HG02763 (cell line): ENCODE results near the gene FAM110A.
A peak's percentile ranks its signal among the peaks of the same experiment; 100 is the strongest.
"Not testable (repeated sequence)": the region's sequence is repeated elsewhere in the genome, so short reads cannot be mapped to it uniquely, and the experiment has no call there.

Experiments
- ATAC-seq: cut with Tn5 transposase; IDR thresholded peaks from one replicate; pipeline ENCODE4 v1.9.1; 2021; ENCODE audit warnings: mild to moderate bottlenecking, moderate library complexity; ENCODE audit not compliant: unreplicated experiment

FAM110A gene

DNA sequence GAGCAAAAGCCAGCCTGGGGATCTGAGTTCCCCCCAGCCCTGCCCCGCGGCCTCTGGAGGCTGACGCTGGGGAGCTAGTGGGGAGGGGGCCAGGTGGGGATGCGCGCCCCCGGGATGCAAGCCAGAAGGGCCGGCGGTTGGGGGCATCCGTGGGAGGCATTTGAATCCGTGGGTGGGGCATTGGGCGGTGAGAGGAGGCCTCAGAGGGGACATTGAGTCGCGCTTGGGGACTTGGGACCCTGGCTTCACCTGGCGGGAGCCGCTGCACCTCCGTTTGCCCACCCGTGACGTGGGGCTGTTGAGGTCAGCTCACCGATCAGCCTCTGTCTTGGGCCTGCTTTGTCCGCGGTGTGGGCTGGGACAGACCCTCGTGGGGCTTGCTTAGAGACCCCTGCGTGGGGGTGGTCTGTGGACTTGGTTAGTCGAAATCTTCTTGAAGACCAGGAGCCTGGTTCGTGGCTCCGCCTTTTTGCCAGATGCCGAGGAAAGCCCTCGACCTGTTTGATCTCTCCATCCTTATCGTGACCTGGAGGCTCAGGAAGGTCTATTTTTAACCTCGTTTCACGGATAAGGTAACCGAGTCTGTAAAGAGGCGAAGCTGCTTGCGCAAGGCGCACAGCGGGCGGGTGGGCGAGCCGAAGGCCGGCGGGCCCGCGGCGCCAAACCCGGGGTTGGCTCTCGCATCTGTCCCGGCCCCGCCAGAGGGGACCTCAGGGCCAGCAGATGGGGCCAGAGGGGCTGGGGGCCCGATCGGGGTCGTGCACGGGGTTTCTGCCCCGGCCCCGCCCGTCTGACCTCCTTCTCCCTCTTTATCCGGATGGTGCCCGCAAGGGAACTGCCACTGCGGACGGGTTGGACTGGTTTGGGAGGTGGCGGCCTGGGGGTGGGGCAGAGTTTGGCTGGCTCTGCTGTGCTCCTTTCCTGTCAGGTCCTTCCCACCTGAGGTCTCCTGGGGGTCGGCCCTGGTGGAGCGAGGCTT is 8.3 kb downstream of the FAM110A start:
- no peak for ATAC-seq

DNA sequence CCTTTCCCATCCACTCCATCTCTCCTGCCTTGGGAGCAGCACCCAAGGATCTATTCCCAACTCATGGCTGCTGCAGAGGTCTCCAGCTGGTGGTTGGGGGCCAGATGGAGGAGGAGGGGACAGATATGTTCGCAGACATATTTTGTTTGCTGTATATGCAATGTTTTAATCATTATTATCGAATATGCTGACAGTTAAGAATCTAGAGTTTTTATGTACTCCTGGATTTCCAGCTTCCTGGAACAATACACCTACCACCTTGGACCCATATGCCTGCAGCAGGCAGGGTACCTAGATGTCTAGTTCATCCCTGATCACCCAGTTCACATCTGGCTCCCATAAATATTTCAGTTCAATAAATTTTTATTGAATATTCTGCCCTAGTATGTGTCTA is 9.0 kb downstream of the FAM110A start:
- ATAC-seq = no peak

DNA sequence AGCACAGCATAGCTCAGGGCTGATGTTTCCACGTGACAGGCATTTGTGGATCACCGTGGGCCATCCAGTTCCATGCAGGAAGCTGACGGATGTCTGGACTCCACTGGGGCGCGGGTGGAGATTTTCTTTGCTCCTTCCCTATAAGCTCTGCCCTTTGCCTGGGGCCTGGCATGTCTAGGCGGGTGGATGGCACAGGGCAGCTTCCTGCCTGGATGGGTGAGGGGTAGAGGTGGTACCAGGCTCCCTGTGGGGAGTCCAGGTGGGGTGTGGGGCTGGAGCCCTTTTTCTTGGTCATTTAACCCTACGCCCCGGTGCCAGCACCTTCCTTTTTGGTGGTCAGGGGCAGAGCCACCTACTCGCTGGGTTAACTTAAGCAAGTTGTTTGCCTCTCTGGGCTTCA is 10.4 kb downstream of the FAM110A start:
- no peak for ATAC-seq

DNA sequence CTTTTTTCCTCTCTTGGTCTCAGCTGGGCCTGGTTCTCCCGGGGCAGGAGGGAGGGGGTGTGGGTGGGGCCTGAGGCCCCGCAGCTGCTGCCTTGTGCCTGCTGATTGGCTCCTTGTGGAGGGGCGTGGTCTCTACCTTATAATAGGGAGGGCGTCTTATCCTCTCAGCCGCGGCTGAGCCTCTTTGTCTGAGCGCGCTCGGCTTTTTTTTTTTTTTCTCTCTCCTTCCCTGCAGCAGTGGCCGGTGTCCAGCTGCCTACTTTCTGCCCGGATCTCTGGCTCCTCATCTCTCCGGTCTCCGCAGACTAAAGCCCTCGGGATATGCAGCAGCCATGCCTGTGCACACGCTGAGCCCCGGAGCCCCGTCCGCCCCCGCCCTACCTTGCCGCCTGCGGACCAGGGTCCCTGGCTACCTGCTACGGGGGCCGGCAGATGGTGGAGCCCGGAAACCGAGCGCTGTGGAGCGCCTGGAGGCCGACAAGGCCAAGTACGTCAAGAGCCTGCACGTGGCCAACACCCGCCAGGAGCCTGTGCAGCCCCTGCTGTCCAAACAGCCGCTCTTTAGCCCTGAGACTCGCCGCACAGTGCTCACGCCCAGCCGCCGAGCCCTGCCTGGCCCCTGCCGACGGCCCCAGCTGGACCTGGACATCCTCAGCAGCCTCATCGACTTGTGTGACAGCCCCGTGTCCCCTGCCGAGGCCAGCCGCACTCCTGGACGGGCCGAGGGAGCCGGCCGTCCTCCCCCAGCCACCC is 11.1 kb downstream of the FAM110A start:
- ATAC-seq = peak; percentile 93

DNA sequence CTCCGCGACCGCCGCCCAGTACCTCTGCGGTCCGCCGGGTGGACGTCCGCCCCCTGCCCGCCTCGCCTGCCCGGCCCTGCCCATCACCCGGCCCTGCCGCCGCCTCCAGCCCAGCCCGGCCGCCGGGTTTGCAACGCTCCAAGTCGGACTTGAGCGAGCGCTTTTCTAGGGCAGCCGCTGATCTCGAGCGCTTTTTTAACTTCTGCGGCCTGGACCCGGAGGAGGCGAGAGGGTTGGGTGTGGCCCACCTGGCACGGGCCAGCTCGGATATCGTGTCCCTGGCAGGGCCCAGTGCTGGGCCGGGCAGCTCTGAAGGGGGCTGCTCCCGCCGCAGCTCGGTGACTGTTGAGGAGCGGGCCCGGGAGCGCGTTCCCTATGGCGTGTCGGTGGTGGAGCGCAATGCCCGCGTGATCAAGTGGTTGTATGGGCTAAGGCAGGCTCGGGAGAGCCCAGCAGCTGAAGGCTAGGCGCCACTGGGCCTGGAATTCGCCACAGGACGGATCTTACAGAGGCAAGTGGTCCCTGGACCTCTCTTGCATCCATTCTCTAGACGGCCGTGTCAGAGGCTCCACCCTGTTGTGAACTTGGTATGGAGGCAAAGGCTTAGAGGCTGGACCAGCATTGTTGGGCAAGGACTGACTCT is 11.8 kb downstream of the FAM110A start:
- ATAC-seq = no peak

DNA sequence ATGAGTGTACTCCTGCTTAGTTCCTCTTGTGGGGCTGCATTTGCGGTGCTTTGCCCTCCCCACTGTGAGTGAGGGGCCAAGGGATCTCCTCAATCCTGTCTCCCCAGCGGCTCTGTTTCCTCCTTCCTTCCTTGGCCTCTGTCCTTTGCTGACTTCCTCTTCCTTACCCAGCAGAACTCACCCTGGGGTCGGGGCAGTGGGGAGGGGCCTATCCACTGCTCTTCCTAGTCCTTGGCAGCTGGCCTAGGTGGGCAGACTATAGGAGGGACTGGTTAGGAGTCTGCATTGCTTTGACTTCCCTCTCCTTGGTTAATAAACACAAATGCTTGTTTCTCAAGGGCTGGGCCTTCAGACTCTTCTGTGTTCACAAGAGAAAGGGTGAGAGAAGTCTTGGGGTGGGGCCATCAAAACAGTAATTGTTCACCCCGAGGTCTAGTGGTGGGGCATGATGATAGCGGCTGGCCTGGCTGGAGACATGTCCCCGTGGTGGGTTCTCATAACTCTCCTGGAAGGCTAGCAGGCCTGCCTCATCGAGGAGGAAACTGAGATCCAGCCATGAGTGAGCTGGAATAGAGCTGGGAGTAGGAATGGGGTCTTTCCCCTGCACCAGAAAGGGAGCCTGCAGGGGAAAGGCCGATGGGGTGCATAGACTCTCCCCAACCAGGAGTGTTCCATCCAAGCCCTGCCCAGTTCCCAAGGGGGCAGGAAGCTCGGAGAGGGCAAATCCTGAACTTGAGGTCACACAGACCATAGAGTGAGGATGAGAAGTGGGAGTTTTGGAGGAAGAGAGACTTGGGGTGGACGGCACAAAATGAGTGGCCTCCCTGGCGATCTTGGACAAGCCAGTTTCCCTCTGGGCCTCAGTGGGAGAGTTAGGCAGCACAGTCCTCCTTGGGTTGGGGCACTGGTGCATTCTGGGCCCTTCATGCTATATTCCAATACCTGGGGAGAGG is 12.7 kb downstream of the FAM110A start:
- ATAC-seq = no peak

DNA sequence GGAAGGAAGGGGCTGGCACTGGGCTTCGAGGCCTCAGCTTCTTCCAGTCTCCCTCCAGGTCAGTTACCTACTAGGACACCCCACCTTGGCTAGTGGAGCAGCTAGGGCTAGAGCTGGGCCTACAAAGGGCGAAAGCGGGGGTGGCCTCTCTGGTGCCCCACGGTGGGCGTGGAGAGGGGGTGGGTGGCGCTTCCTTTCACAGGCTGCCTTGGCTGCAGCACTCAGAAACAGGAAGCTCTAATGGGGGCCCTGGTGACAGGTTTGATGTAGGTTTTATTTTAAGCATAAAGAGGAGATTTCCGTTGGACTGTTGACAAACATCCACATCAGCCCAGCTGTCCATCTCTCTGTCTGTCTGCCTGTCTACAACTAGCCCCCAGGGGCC is 13.4 kb downstream of the FAM110A start:
- peak; percentile 39 for ATAC-seq

DNA sequence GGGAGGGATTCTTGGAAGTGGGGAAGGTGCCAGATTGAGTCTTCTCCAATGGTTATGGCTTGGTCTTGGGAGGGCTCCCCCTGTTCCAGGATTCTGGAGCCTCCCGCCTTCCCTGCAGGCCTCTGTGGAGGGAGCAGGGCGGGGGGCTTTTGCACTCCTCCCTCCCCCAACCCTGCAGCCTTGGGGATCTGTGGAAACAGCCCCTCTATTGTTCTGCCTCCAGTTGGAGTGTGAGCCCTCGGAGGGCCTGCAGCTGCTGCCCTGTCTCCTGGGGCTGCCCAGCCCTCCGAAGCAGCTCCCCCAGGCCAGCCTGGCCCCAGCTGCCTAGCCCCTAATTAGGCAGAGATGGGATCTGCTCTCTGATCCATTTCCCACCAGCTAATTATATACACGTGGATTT is 14.7 kb downstream of the FAM110A start:
- no peak for ATAC-seq

DNA sequence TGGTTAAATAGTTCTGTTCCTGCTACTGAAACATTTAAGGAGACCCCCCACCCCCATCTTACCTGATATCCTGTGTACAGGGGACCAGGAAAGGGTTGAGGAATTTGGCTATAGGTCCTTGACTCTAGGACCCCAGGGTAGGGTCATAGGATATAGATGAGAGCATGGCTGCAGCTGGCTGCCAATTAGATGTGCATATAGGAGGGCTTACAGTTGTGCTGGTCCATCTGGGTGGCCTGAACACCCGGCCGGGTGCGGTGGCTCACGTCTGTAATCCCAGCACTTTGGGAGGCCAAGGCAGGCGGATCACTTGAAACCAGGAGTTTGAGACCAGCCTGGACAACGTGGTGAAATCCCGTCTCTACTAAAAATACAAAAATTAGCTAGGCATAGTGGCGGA is 15.2 kb downstream of the FAM110A start:
- ATAC-seq = not testable (repeated sequence)

DNA sequence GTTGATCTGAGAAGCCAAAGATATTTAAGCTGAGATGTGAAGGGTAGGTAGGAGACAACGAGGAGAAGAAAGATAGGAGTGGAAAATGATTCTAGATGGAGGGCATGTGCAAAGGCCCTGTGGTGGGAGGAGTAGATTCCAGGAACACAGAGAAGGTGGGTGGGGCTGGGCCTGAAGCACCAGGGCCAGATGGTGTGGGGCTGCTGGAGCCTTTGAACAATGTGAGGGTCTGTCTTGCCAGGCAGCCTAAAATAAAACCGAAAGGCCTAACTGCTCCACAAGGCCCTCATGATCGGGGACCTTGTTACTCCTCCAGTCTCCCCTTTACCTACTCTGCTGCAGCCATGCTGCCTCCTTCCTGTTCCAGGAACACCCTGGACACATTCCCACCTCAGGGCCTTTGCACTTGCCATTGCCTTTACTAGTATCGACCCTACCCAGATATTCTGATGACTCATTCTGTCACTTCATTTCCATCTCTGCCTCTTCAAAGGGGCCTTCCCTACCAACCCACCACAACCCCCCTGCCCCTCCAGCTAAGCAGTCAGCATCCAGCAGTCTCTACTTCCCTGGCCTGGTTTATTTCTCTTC is 20.0 kb downstream of the FAM110A start:
- no peak for ATAC-seq

DNA sequence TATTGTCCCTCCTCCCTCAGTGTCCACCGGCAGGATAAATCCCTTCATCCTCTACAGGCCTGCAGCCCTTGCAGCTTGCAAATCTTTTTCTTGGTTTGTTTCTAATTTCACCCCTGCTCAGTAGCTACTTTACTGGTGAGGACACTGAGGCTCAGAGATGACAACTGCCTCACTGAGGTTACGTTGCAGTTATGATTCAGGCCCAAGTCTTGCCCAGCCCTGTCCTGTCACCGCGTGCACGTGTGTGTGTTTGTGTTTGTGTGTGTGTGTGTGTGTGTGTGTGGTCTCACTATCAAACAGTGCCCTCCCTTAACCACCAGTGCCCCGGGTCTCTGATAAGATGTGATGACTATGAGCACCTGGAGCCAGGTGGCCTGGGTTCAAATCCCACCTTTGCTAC is 21.1 kb downstream of the FAM110A start:
- ATAC-seq = no peak

DNA sequence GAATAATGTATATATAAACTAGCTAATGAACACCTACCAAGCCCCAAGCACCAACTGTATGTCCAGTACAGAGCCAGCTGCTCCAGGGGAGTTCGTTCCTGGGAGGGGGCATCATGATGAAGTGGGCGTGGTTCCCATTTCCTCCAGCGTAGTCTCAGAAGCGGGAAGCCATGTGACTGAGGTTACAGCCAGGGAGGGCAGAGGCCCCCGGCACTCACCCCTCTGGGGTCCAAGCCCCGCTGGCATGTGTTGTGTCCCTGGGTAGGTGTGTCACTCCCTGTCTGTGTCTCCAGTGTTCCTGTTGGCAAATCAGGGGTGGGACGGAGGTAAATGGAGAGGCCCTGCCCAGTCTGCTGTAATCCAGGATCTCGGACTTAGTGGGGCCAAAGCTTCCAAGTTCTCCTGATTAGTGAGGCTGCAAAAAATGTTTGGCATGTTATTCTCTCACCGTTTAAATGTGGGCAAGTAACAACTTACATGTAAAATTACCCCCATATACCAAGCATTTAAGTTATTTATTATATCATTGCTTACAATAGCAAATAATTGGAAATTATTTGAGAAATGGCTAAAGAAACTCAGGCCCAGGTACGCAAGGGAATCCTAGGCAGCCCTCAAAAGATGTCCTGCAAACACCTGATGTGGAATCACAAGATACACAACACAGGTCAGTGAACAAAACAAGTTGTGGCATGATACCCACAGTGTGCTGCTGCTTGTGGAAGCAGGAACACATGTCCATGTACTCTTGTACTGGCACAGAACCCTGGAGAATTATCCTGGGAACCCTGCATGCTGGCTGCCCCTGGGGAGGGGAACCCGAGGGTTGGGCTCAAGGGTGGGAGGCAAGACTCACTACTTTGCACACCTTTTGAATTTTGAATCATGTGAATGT is 22.2 kb downstream of the FAM110A start:
- no peak for ATAC-seq

DNA sequence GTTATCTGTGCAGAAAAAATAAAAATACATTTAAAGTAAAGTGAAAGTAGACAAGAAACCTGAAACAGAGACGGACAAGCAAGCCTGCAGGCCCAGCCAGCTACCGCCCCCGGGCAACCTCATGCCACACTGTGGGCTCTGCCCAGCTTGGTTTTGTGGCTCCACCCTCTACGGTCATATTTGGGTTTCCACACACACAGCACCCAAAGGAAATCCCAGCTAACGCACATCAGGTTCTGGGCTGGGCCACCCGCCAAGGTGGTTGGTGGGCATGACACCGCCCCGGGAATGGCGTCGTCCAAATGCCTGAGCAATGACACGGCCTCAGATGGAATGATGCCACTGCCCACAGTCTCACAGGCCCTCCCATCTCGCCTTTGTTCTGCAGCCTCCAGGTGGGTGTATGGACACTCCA is 22.9 kb downstream of the FAM110A start:
- ATAC-seq = no peak

DNA sequence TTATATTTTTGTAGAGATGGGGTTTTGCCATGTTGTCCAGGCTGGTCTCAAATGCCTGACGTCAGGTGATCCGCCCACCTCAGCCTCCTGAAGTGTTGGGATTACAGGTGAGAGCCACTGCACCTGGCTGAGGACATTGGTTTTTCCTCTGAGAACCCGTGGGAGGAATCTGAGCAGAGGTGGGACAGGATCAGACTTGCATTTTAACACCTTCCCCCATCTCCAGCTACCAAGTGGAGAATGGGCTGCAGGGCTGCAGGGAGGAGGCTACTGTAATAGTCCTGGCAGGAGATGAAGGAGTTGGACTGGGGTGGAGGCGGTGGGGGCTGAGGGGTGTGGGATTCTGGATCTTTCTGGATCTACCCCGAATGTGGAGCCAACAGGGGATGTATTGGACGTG is 24.5 kb downstream of the FAM110A start:
- no peak for ATAC-seq

DNA sequence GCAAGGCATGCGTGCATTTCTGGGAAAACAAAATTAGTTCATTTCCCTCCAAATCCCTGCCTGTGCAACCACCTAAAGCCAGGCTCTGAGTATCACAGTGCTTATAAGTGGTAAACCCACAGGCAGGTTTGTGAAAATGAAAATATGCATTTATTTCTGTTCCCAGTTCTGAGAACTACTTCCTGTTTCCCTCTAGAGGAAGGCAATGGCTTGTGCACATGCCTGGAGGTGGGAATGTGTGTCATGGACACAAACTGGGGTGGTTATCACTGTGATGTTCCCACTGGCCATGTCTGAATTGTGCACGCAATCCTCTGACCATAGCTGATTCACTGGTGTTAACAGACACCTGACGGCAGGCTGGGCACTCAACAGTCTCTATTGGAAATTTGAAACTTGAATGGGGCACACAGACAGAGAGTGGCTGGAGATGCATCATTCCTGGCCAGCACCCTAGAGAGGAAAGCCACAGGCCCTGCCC is 26.3 kb downstream of the FAM110A start:
- no peak for ATAC-seq

DNA sequence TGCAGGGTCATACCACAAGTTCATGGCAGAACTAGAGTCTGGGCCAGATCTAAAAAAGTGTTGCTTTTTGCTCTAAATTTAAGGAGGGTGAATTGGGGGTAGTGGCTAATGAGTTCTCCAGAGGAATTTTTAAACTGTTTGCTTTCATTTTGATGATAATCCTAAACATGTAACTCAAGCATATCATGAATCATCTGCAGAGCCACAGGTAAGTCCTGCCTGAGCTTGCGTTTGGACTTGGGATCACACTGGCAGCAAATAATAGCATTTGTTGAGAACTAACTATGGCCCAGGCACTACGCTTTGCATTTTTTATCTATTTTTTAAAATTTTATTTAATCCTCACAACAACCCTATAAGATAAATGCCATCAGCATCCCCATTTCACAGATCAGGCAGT is 27.4 kb downstream of the FAM110A start:
- ATAC-seq = no peak

DNA sequence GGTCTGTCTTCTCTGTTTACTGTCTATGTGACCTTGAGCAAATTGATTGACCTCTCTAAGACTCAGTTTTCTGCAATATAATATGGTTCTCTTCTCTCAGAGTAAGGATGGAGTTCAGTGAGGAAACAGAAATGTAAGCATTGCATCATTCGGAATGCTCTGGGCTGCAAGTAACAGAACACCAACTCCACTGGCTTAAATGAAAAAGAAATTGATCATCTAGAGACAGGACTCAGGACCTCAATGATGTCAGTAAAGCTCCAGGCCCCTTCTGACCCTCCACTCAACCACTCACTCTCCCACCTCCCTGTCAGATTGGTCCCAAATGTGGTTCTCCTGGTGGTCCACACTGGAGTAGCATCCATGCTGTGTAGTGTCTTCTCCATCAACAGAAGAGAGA is 31.9 kb downstream of the FAM110A start:
- no peak for ATAC-seq

DNA sequence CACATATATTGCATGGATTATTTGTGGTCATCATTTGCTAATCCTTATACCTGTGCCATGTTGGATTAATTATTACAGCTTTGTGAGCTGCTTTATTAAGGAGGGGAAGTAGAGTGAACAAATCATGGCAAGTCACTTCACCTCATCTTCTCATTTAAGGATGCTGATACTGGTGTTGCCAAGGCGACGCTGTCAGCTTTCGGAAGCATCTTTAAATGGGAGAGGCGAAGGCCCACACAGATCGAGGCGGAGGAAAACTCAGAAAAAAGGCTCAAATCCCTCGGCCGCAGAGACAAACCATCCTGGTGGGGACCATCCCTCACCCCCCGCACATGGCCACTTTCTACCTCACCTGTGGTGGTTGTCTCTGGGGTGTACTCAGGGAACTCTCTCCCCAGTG is 34.8 kb downstream of the FAM110A start:
- no peak for ATAC-seq

DNA sequence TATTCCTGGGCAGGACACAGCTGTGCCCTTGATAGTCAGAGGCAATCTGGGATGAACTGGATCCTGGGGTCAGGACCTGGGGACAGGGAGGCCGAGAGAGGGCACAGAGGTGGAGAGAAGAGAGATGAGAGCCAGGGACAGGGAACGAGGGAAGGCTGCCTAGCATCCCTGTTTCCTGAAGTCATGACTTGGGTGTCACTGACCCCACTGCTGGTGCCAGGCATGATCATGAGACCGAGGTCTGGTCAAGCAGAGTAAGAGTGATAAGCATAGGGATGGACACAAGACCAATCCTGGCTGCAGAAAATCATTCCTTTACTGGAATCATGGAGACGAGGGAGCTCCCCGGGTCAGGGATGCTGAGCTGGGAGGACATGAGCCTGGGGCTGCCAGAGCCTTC is 36.1 kb downstream of the FAM110A start:
- ATAC-seq = no peak
